ENCODE data around the gene FCRL4.
"Not testable (repeated sequence)": the region's sequence is repeated elsewhere in the genome, so short reads cannot be mapped to it uniquely, and the experiment has no call there.

The FCRL4 gene

GRCh38 chr1:157551694-157552693 is 45.9 kb downstream of the FCRL4 start, which contains the start of gene FCRL5:
TSS of gene FCRL5 (minus strand) at chr1:157552515. CDS start at chr1:157552362, 153 bp downstream.
- DNase-seq = no peak

- DNase-seq = not testable (repeated sequence)
Measured at GRCh38 chr1:157548081-157548480, 49.8 kb downstream of the FCRL4 start.

- no peak for DNase-seq
Measured at GRCh38 chr1:157542676-157543075, 55.2 kb downstream of the FCRL4 start.

- no peak for DNase-seq
Measured at GRCh38 chr1:157540852-157541251, 57.0 kb downstream of the FCRL4 start.

GRCh38 chr1:157540160-157540748 is 57.6 kb downstream of the FCRL4 start:
- DNase-seq = no peak

GRCh38 chr1:157539568-157539967 is 58.3 kb downstream of the FCRL4 start:
- no peak for DNase-seq

GRCh38 chr1:157532569-157532968 is 65.3 kb downstream of the FCRL4 start:
- no peak for DNase-seq

GRCh38 chr1:157523774-157524493 is 74.0 kb downstream of the FCRL4 start:
- no peak for DNase-seq

Measured in activated naive CD4-positive, alpha-beta T cell treated with Interleukin-2 at 50 U/mL for 16 hours (primary cell).